Ovary (tissue), 9 donors: ENCODE data around the gene LRP2. TPM values are rescaled to one million over a fixed set of nuclear protein-coding genes. Genes with fewer than 3 reads are reported as not detected.

Experiments used
- DNase-seq, 5 donors: peaks; one replicate each; pipeline ENCODE4 v3.0.0-alpha.2; 2019 to 2020
- H3K27ac ChIP-seq, 2 donors: fragments of 200-600 bp; one replicate each; pipeline versions ENCODE4 v1.5.1 to v1.8.0; 2019 to 2022
- H3K27me3 ChIP-seq: fragments of 200-600 bp; one replicate; pipeline ENCODE4 v1.8.0; 2022
- H3K36me3 ChIP-seq: fragments of 200-600 bp; sonication (generic); one replicate; pipeline ENCODE4 v1.5.1; 2019
- H3K4me1 ChIP-seq: one replicate; pipeline ENCODE4 v1.8.1; 2013; ENCODE audit warnings: mild to moderate bottlenecking, moderate library complexity; ENCODE audit not compliant: insufficient read depth
- H3K4me3 ChIP-seq: fragments of 200-600 bp; sonication (generic); one replicate; pipeline ENCODE4 v1.5.1; 2017
- H3K9me3 ChIP-seq, 2 donors: fragments of 200-600 bp in 1 of 2; sonication (generic) in 1 of 2; one replicate each; pipeline versions ENCODE4 v1.5.1 to v1.8.1; 2013 to 2019; ENCODE audit warnings: mild to moderate bottlenecking in 1 of 2, moderate library complexity in 1 of 2
- EP300 ChIP-seq: sonication (generic); formaldehyde crosslinking; IDR thresholded peaks from one replicate; pipeline ENCODE4 v1.6.1; 2017; ENCODE audit warnings: antibody characterized with exemption
- POLR2A ChIP-seq: fragments of 450-650 bp; IDR thresholded peaks from one replicate; pipeline ENCODE4 v1.6.1; 2017; ENCODE audit warnings: antibody characterized with exemption, mild to moderate bottlenecking, moderate library complexity
- WGBS, 3 donors: extraction: QIAGEN DNeasy Blood & Tissue Kit in 1 of 3; methylation state at CpG; one replicate each; pipeline versions ENCODE4 v1.1.5 to v1.1.7; 2013 to 2017; 5-methylcytosine and 5-hydroxymethylcytosine counted together
- intact Hi-C, 4 donors: fragments of 100-400 bp; cut with DNase I; formaldehyde crosslinking; loops; one replicate each; pipeline versions ENCODE4 v1.11.0 to v1.15.1; 2022 to 2023
- polyA plus RNA-seq, 2 donors: library from polyadenylated mRNA; stranded (reverse); fragments of 200-250 nt in 1 of 2; fragments of 350-450 nt in 1 of 2; fragmentation: Illumina TruSeq in 1 of 2; extraction: RNeasy Lipid Tissue Mini Kit (QIAGEN cat#74804) in 1 of 2; gene quantifications; one replicate each; pipeline ENCODE4 v1.2.3, GENCODE V29; 2013 to 2014
- total RNA-seq, 7 donors: library from RNA; depleted of rRNA in 2 of 7; stranded (reverse); fragments of >200 nt in 2 of 7; fragmentation: NEBNext Ultra II Directional in 3 of 7; extraction: Animal tissue kit (Norgen Biotek cat#: 25700) in 3 of 7; gene quantifications; one replicate each; pipeline versions ENCODE4 v1.1.0 to v1.2.4, GENCODE V29; 2016 to 2023
- TF ChIP-seq, protein P1 (sequence below), 3 donors: fragments of 450-650 bp in 2 of 3; fragments of 200-600 bp in 1 of 3; IDR thresholded peaks; one replicate each; pipeline versions ENCODE4 v1.5.1 to v1.8.0; 2016 to 2022; ENCODE audit warnings: antibody characterized with exemption in 3 of 3, mild to moderate bottlenecking in 1 of 3
- donor health status: DM: no; HTN: no; CAD: no; lungs with moderate emphysema.
- donor health status: DM: no; HTN: no; CAD: no.
- donor health status: Bipolar disorder and iron deficiency.
- donor health status: DM: yes; HTN: yes; CAD: no.
- donor health status: DM: no; HTN: no; CAD: no.
- donor health status: DM: yes; HTN: yes; CAD: no.

LRP2 gene
- total and polyA plus RNA-seq, 9 donors: 0.01 to 13.4 (median 0.24) TPM

DNA sequence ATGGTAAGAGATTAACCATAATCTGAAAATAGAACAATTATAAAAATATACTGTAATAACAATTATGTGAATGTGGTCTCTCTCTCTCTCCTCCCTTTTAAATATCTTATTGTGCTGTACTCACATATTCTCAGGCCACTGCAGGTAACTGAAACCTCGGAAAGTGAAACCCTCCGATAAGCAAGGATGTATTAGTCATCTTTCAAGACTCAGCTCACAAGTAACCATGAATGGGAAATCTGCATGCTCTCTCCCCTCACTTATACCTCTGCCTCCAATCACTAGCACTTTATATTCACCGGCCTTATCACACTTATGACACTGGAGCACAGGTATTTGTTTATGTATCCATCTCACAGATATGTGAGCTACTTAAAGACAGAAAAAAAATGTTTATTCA lies 139.7 kb downstream of the LRP2 start:
- H3K9me3 ChIP-seq: no peaks in the 10 kb centered on the region
- DNase-seq: no peak
- no peaks in the 10 kb centered on the region for H3K27me3 ChIP-seq
- H3K27ac ChIP-seq: no peak overlapping the region
- WGBS, 3 donors: 55 to 66% (median 63%) methylated on average over 3 of the region's 3 CpGs
- TF ChIP-seq, protein P1, sequence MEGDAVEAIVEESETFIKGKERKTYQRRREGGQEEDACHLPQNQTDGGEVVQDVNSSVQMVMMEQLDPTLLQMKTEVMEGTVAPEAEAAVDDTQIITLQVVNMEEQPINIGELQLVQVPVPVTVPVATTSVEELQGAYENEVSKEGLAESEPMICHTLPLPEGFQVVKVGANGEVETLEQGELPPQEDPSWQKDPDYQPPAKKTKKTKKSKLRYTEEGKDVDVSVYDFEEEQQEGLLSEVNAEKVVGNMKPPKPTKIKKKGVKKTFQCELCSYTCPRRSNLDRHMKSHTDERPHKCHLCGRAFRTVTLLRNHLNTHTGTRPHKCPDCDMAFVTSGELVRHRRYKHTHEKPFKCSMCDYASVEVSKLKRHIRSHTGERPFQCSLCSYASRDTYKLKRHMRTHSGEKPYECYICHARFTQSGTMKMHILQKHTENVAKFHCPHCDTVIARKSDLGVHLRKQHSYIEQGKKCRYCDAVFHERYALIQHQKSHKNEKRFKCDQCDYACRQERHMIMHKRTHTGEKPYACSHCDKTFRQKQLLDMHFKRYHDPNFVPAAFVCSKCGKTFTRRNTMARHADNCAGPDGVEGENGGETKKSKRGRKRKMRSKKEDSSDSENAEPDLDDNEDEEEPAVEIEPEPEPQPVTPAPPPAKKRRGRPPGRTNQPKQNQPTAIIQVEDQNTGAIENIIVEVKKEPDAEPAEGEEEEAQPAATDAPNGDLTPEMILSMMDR (IDR thresholded peaks at IDR 0.05): no peak
- TF ChIP-seq EP300 (no peak), POLR2A (no peak)
- intact Hi-C loops: loop anchor here in 1 of 4 donors (5.0 kb wide), 1 partner anchor 425 kb away; no protein-coding TSS in a partner anchor
- no peaks in the 10 kb centered on the region for H3K36me3 ChIP-seq
- no peak overlapping the region for H3K4me3 ChIP-seq
- no peaks in the 10 kb centered on the region for H3K4me1 ChIP-seq

DNA sequence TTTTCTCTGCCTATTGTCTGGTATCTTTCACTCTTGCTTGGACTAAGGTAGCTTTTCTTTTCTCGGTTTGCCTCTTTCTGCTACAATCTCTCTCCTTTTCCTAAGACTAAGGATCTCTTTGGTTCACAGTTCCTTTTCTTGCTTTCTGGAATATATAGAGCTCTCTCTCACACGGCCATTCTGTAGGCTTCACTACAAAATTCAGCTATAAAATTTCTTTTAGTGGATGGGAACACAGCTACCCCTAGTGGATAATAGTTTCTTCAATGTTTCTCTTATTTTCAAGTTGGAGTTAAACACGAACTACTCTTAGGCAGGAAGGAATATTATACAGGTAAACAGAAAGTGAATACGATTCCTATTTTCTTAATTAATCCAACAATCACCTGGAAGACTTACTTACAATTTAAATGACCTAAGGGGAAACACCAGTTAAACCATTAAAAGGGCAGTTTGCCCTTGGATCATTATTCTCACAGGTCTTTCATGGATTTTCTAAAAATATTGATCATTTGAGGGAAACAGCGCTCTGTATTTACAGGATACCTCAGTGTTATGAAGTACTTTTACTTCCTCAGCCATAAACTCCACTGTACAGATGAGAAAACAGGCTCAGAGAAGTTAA lies 140.5 kb downstream of the LRP2 start:
- Histone ChIP-seq H3K27ac (no peak overlapping the region), H3K36me3 (no peaks in the 10 kb centered on the region), H3K4me1 (no peaks in the 10 kb centered on the region), H3K27me3 (no peaks in the 10 kb centered on the region), H3K4me3 (no peak overlapping the region), H3K9me3 (no peaks in the 10 kb centered on the region)
- intact Hi-C loops: loop anchor here in 1 of 4 donors (5.0 kb wide), 1 partner anchor 425 kb away; no protein-coding TSS in a partner anchor
- no peak for TF ChIP-seq EP300
- TF ChIP-seq, protein P1 (IDR thresholded peaks at IDR 0.05): no peak
- TF ChIP-seq POLR2A: no peak
- DNase-seq: no peak
- WGBS, 3 donors: 22 to 47% (median 23%) methylated on average over 5 of the region's 5 CpGs

DNA sequence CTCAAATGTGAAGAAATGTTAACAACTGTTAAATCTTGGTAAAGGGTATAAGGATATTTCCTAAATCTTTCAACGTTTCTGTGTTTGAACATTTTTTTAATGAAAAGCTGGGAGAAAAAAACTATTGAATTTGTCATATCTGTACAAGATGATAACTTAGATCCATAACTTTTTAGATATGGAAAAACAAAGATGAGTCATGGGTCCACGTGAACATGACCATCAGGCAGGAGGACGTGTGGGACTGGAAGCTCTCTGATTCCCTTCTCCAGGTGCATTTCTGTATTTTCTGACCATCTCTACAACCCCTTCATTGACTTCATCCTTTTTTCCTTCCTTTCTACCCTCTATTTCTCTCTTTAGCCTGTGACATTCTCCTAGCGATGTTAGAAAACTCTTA lies 151.4 kb downstream of the LRP2 start:
- H3K4me1 ChIP-seq: no peaks in the 10 kb centered on the region
- intact Hi-C loops: no loop called here
- no peak overlapping the region for H3K27ac ChIP-seq
- H3K4me3 ChIP-seq: no peak overlapping the region
- TF ChIP-seq POLR2A (no peak), EP300 (no peak)
- TF ChIP-seq, protein P1 (IDR thresholded peaks at IDR 0.05): no peak
- H3K9me3 ChIP-seq: no peaks in the 10 kb centered on the region
- no peak for DNase-seq
- no peaks in the 10 kb centered on the region for H3K27me3 ChIP-seq
- 74 to 78% (median 74%) methylated on average over 4 of the region's 4 CpGs for WGBS, 3 donors
- no peaks in the 10 kb centered on the region for H3K36me3 ChIP-seq

DNA sequence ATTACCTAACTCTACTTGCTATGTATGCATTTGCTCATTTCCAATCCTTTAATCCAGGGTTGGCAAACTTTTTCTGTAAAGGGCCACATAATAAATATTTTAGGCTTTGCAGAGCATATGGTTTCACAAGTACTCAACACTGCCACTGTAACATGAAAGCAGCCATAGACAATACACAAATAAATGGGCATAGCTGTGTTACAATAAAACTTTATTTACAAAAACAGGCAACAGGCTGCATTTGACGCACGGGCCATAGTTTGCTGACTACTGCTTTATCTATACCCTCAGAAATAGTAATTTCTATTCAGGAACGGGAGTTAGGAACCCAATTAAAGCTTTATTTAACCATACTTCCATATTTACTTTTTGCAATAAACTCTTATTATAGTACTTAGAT lies 154.3 kb downstream of the LRP2 start:
- intact Hi-C loops: no loop called here

More for the DNA sequence above, 154.3 kb downstream of the LRP2 start:
- Histone ChIP-seq H3K36me3 (no peaks in the 10 kb centered on the region), H3K4me3 (no peak overlapping the region), H3K9me3 (no peaks in the 10 kb centered on the region), H3K27ac (no peak overlapping the region), H3K27me3 (no peaks in the 10 kb centered on the region), H3K4me1 (no peaks in the 10 kb centered on the region)
- DNase-seq: no peak
- TF ChIP-seq EP300 (no peak), POLR2A (no peak)
- TF ChIP-seq, protein P1 (IDR thresholded peaks at IDR 0.05): no peak
- 89 to 96% (median 90%) methylated on average over 3 of the region's 3 CpGs for WGBS, 3 donors
